K562 (cell line): ENCODE results near the gene ARHGAP22. TPM values are rescaled to one million over a fixed set of nuclear protein-coding genes. Genes with fewer than 3 reads are reported as not detected.

Experiments
- CCNT2 ChIP-seq: IDR thresholded peaks from 2 replicates; pipeline ENCODE4 v1.6.1; 2011; ENCODE audit warnings: borderline replicate concordance, low read depth, mild to moderate bottlenecking, moderate library complexity, mixed read lengths, low read length; ENCODE audit not compliant: insufficient read length; ENCODE audit errors: extremely low read depth
- CEBPG ChIP-seq, 3 experiments: fragments of 200-800 bp in 1 of 3; sonication (Bioruptor generic) in 1 of 3; sonication (generic) in 1 of 3; formaldehyde crosslinking in 1 of 3; IDR thresholded peaks in 2 of 3; conservative IDR thresholded peaks in 1 of 3; 2 replicates each; pipeline versions ENCODE4 v1.6.1 to v1.8.0; 2016 to 2022; ENCODE audit warnings: missing compliant biosample characterization in 2 of 3, missing genetic modification characterization in 2 of 3, mild to moderate bottlenecking in 1 of 3, missing genetic modification reagents in 1 of 3
- FUS ChIP-seq: fragments of 200-400 bp; formaldehyde crosslinking; optimal IDR thresholded peaks from 2 replicates; pipeline ENCODE3; 2017; ENCODE audit warnings: low read depth, low read length
- MEF2D ChIP-seq: conservative IDR thresholded peaks from 2 replicates; pipeline ENCODE4 v1.6.1; 2016; ENCODE audit warnings: low read depth, missing genetic modification characterization, missing compliant biosample characterization
- MEIS2 ChIP-seq: fragments of 450-650 bp; IDR thresholded peaks from 2 replicates; pipeline ENCODE4 v1.6.1; 2014; ENCODE audit warnings: mild to moderate bottlenecking; ENCODE audit not compliant: partially characterized antibody
- NUFIP1 ChIP-seq: fragments of 450-650 bp; IDR thresholded peaks from 2 replicates; pipeline ENCODE4 v1.6.1; 2018; ENCODE audit not compliant: partially characterized antibody
- SMARCA4 ChIP-seq: fragments of 450-650 bp; IDR thresholded peaks from 2 replicates; pipeline ENCODE4 v1.6.1; 2016
- ZNF79 ChIP-seq: fragments of 250-450 bp; sonication (Bioruptor Pico); IDR thresholded peaks from 2 replicates; pipeline ENCODE4 v1.4.0; 2020; ENCODE audit warnings: low read depth, mild to moderate bottlenecking, moderate library complexity
- polyA plus RNA-seq, 8 experiments: library from polyadenylated mRNA; depleted of rRNA in 4 of 8; stranded (reverse) in 5 of 8; unstranded in 3 of 8; fragments of >200 nt; fragmentation: Nextera tagmentation in 2 of 8; fragmentation: Illumina TruSeq in 1 of 8; extraction: Ambion mirVana in 2 of 8; extraction: Trizol in 1 of 8; gene quantifications; 2 replicates each; pipeline versions ENCODE4 v1.2.1 to v1.2.3, GENCODE V29; 2011 to 2014; ENCODE audit warnings: inconsistent platforms in 1 of 8, missing spikeins in 1 of 8
- total RNA-seq, 7 experiments: library from RNA; depleted of rRNA in 6 of 7; stranded (reverse); fragments of >200 nt in 6 of 7; fragmentation: Illumina TruSeq in 2 of 7; extraction: Trizol in 2 of 7; gene quantifications; 2 replicates each; pipeline versions ENCODE4 v1.2.1 to v1.2.3, GENCODE V29; 2011 to 2021; ENCODE audit warnings: low replicate concordance in 1 of 7
- TF ChIP-seq, protein P1 (sequence below): fragments of 450-650 bp; IDR thresholded peaks from 2 replicates; pipeline ENCODE4 v1.6.1; 2016; ENCODE audit warnings: mild to moderate bottlenecking, moderate library complexity

The ARHGAP22 gene
- total and polyA plus RNA-seq, 9 of the 15 experiments (the other 6 are each of a cell fraction or from before 2014, with no cell fraction given): 1.3 to 28.1 (median 12.7) TPM

DNA sequence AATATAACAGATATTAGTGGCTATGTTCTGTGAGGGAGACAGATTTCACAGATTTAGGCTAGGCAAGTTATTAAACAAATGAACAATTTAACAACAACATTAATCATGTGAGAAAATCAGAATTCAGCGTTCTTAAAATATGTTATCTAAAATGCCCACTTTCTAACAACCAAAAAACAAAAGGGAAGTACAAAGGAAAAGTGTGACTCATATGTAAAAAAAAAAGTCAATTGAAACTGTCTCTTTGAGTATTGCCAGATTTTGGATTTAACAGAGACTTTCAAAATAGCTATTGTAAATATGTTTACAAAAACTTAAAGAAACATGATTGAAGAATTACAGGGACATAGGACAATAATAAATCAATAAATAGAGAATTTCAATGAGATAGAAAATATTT is 34.8 kb upstream of the ARHGAP22 start (continued):
- TF ChIP-seq, protein P1, sequence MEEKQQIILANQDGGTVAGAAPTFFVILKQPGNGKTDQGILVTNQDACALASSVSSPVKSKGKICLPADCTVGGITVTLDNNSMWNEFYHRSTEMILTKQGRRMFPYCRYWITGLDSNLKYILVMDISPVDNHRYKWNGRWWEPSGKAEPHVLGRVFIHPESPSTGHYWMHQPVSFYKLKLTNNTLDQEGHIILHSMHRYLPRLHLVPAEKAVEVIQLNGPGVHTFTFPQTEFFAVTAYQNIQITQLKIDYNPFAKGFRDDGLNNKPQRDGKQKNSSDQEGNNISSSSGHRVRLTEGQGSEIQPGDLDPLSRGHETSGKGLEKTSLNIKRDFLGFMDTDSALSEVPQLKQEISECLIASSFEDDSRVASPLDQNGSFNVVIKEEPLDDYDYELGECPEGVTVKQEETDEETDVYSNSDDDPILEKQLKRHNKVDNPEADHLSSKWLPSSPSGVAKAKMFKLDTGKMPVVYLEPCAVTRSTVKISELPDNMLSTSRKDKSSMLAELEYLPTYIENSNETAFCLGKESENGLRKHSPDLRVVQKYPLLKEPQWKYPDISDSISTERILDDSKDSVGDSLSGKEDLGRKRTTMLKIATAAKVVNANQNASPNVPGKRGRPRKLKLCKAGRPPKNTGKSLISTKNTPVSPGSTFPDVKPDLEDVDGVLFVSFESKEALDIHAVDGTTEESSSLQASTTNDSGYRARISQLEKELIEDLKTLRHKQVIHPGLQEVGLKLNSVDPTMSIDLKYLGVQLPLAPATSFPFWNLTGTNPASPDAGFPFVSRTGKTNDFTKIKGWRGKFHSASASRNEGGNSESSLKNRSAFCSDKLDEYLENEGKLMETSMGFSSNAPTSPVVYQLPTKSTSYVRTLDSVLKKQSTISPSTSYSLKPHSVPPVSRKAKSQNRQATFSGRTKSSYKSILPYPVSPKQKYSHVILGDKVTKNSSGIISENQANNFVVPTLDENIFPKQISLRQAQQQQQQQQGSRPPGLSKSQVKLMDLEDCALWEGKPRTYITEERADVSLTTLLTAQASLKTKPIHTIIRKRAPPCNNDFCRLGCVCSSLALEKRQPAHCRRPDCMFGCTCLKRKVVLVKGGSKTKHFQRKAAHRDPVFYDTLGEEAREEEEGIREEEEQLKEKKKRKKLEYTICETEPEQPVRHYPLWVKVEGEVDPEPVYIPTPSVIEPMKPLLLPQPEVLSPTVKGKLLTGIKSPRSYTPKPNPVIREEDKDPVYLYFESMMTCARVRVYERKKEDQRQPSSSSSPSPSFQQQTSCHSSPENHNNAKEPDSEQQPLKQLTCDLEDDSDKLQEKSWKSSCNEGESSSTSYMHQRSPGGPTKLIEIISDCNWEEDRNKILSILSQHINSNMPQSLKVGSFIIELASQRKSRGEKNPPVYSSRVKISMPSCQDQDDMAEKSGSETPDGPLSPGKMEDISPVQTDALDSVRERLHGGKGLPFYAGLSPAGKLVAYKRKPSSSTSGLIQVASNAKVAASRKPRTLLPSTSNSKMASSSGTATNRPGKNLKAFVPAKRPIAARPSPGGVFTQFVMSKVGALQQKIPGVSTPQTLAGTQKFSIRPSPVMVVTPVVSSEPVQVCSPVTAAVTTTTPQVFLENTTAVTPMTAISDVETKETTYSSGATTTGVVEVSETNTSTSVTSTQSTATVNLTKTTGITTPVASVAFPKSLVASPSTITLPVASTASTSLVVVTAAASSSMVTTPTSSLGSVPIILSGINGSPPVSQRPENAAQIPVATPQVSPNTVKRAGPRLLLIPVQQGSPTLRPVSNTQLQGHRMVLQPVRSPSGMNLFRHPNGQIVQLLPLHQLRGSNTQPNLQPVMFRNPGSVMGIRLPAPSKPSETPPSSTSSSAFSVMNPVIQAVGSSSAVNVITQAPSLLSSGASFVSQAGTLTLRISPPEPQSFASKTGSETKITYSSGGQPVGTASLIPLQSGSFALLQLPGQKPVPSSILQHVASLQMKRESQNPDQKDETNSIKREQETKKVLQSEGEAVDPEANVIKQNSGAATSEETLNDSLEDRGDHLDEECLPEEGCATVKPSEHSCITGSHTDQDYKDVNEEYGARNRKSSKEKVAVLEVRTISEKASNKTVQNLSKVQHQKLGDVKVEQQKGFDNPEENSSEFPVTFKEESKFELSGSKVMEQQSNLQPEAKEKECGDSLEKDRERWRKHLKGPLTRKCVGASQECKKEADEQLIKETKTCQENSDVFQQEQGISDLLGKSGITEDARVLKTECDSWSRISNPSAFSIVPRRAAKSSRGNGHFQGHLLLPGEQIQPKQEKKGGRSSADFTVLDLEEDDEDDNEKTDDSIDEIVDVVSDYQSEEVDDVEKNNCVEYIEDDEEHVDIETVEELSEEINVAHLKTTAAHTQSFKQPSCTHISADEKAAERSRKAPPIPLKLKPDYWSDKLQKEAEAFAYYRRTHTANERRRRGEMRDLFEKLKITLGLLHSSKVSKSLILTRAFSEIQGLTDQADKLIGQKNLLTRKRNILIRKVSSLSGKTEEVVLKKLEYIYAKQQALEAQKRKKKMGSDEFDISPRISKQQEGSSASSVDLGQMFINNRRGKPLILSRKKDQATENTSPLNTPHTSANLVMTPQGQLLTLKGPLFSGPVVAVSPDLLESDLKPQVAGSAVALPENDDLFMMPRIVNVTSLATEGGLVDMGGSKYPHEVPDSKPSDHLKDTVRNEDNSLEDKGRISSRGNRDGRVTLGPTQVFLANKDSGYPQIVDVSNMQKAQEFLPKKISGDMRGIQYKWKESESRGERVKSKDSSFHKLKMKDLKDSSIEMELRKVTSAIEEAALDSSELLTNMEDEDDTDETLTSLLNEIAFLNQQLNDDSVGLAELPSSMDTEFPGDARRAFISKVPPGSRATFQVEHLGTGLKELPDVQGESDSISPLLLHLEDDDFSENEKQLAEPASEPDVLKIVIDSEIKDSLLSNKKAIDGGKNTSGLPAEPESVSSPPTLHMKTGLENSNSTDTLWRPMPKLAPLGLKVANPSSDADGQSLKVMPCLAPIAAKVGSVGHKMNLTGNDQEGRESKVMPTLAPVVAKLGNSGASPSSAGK: no peak
- TF ChIP-seq MEIS2 (no peak), FUS (no peak), SMARCA4 (no peak), CEBPG (CRISPR knock-in tag; IDR thresholded peaks at IDR 0.05) (no peak), CEBPG (tag; conservative IDR thresholded peaks at IDR 0.05 in 1 of 2, IDR thresholded peaks at IDR 0.05 in 1 of 2) (no peak), MEF2D (tag) (no peak), NUFIP1 (no peak), CCNT2 (no peak), ZNF79 (CRISPR knock-in tag) (no peak)
